ENCODE data around the gene PHRF1. TPM values are rescaled to one million over a fixed set of nuclear protein-coding genes. Genes with fewer than 3 reads are reported as not detected.

PHRF1 gene
- total RNA-seq, 2 experiments from 2014 or later: 38.7 to 39.1 TPM

- no peak for DNase-seq
- CTCF ChIA-PET: no interaction called here
- H3K4me3 Mint-ChIP-seq: no peak overlapping the region
- no peaks in the 10 kb centered on the region for H3K36me3 Mint-ChIP-seq (ENCODE audit: low read depth)
- H3K27ac Mint-ChIP-seq: no peak overlapping the region
- POLR2A ChIA-PET: no interaction called here
- peaks cover 4% of the 10 kb centered on the region for H3K4me1 Mint-ChIP-seq
- no peaks in the 10 kb centered on the region for H3K27me3 Mint-ChIP-seq
- no peaks in the 10 kb centered on the region for H3K9me3 Mint-ChIP-seq
Measured at GRCh38 chr11:620935-621814, 44.9 kb downstream of the PHRF1 start.

GRCh38 chr11:621838-622237 is 45.6 kb downstream of the PHRF1 start:
- no peaks in the 10 kb centered on the region for H3K9me3 Mint-ChIP-seq
- CTCF ChIA-PET: no interaction called here
- H3K27me3 Mint-ChIP-seq: no peaks in the 10 kb centered on the region
- POLR2A ChIA-PET: no interaction called here
- no peaks in the 10 kb centered on the region for H3K36me3 Mint-ChIP-seq (ENCODE audit: low read depth)
- H3K4me1 Mint-ChIP-seq: no peaks in the 10 kb centered on the region
- H3K4me3 Mint-ChIP-seq: no peak overlapping the region
- no peak overlapping the region for H3K27ac Mint-ChIP-seq
- DNase-seq: no peak

GRCh38 chr11:623349-623869 is 47.1 kb downstream of the PHRF1 start:
- no peak for DNase-seq
- POLR2A ChIA-PET: interaction anchor here (1.1 to 1.3 kb wide), 2 partner anchors 8 to 9 kb away, joined by 4 to 5 read pairs; partner anchors contain the start of gene IRF7
- Mint-ChIP-seq H3K27me3 (peaks cover 8% of the 10 kb centered on the region), H3K9me3 (no peaks in the 10 kb centered on the region), H3K4me1 (peaks cover 6% of the 10 kb centered on the region), H3K4me3 (no peak overlapping the region), H3K36me3 (ENCODE audit: low read depth) (no peaks in the 10 kb centered on the region), H3K27ac (no peak overlapping the region)
- CTCF ChIA-PET: interaction anchor here (0.6 kb wide), 1 partner anchor 93 kb away, joined by 5 read pairs; no protein-coding TSS in a partner anchor

- H3K27ac Mint-ChIP-seq: no peak overlapping the region
- no peak for DNase-seq
- H3K27me3 Mint-ChIP-seq: peaks cover 16% of the 10 kb centered on the region
- no peaks in the 10 kb centered on the region for H3K9me3 Mint-ChIP-seq
- ChIA-PET POLR2A (interaction anchor here (0.8 to 1.3 kb wide), 3 partner anchors 9 to 14 kb away, joined by 4 to 5 read pairs (median 4); partner anchors contain the start of gene IRF7), CTCF (interaction anchor here (0.6 kb wide), 1 partner anchor 92 kb away, joined by 5 read pairs; no protein-coding TSS in a partner anchor)
- no peaks in the 10 kb centered on the region for H3K36me3 Mint-ChIP-seq (ENCODE audit: low read depth)
- H3K4me3 Mint-ChIP-seq: no peak overlapping the region
- H3K4me1 Mint-ChIP-seq: peaks cover 13% of the 10 kb centered on the region
Measured at GRCh38 chr11:623999-624704, 47.9 kb downstream of the PHRF1 start.

- peaks cover 22% of the 10 kb centered on the region for H3K27me3 Mint-ChIP-seq
- no peaks in the 10 kb centered on the region for H3K9me3 Mint-ChIP-seq
- CTCF ChIA-PET: no interaction called here
Measured at GRCh38 chr11:624705-625635, 48.7 kb downstream of the PHRF1 start, which contains the start of gene CDHR5. TSS of gene CDHR5 (minus strand) at chr11:624955. CDS start at chr11:624902, 53 bp downstream.

GRCh38 chr11:625636-626268 is 49.5 kb downstream of the PHRF1 start:
- H3K36me3 Mint-ChIP-seq (ENCODE audit: low read depth): no peaks in the 10 kb centered on the region
- H3K4me3 Mint-ChIP-seq: no peak overlapping the region
- no peak for DNase-seq
- H3K27me3 Mint-ChIP-seq: peaks cover 22% of the 10 kb centered on the region
- peaks cover 19% of the 10 kb centered on the region for H3K4me1 Mint-ChIP-seq
- ChIA-PET CTCF (no interaction called here), POLR2A (no interaction called here)
- H3K9me3 Mint-ChIP-seq: no peaks in the 10 kb centered on the region
- no peak overlapping the region for H3K27ac Mint-ChIP-seq

More at GRCh38 chr11:624705-625635, 48.7 kb downstream of the PHRF1 start, which contains the start of gene CDHR5:
- POLR2A ChIA-PET: interaction anchor here (0.8 to 1.3 kb wide), 2 partner anchors 10 to 13 kb away, joined by 4 to 5 read pairs; partner anchors contain the start of gene IRF7
- Mint-ChIP-seq H3K36me3 (ENCODE audit: low read depth) (no peaks in the 10 kb centered on the region), H3K4me1 (peaks cover 19% of the 10 kb centered on the region), H3K4me3 (no peak within 1 kb of the TSS), H3K27ac (no peak within 1 kb of the TSS)
- DNase-seq: no peak

- H3K27me3 Mint-ChIP-seq: peaks cover 22% of the 10 kb centered on the region
- H3K9me3 Mint-ChIP-seq: no peaks in the 10 kb centered on the region
- POLR2A ChIA-PET: no interaction called here
- no peak within 1 kb of the TSS for H3K4me3 Mint-ChIP-seq
- no peak for DNase-seq
- no peaks in the 10 kb centered on the region for H3K36me3 Mint-ChIP-seq (ENCODE audit: low read depth)
- H3K27ac Mint-ChIP-seq: no peak within 1 kb of the TSS
- CTCF ChIA-PET: no interaction called here
- peaks cover 19% of the 10 kb centered on the region for H3K4me1 Mint-ChIP-seq
Measured at GRCh38 chr11:626475-627307, 50.4 kb downstream of the PHRF1 start, which contains the start of gene SCT. TSS of gene SCT (minus strand) at chr11:627181. CDS start at chr11:627143, 38 bp downstream.

- CTCF ChIA-PET: no interaction called here
- POLR2A ChIA-PET: no interaction called here
Measured at GRCh38 chr11:627308-627576, 51.0 kb downstream of the PHRF1 start.

GRCh38 chr11:628056-628455 is 51.8 kb downstream of the PHRF1 start:
- no peak overlapping the region for H3K27ac Mint-ChIP-seq
- H3K9me3 Mint-ChIP-seq: no peaks in the 10 kb centered on the region
- ChIA-PET CTCF (no interaction called here), POLR2A (no interaction called here)
- peaks cover 19% of the 10 kb centered on the region for H3K4me1 Mint-ChIP-seq
- H3K36me3 Mint-ChIP-seq (ENCODE audit: low read depth): no peaks in the 10 kb centered on the region
- peaks cover 22% of the 10 kb centered on the region for H3K27me3 Mint-ChIP-seq
- no peak for DNase-seq
- H3K4me3 Mint-ChIP-seq: no peak overlapping the region

More at GRCh38 chr11:627308-627576, 51.0 kb downstream of the PHRF1 start:
- no peaks in the 10 kb centered on the region for H3K9me3 Mint-ChIP-seq
- H3K4me1 Mint-ChIP-seq: peaks cover 19% of the 10 kb centered on the region
- H3K4me3 Mint-ChIP-seq: no peak overlapping the region
- H3K36me3 Mint-ChIP-seq (ENCODE audit: low read depth): no peaks in the 10 kb centered on the region
- peaks cover 22% of the 10 kb centered on the region for H3K27me3 Mint-ChIP-seq
- H3K27ac Mint-ChIP-seq: no peak overlapping the region
- no peak for DNase-seq

GRCh38 chr11:629237-629583 is 52.9 kb downstream of the PHRF1 start:
- no peak for DNase-seq
- H3K36me3 Mint-ChIP-seq (ENCODE audit: low read depth): no peaks in the 10 kb centered on the region
- H3K9me3 Mint-ChIP-seq: no peaks in the 10 kb centered on the region
- POLR2A ChIA-PET: interaction anchor here (1.2 kb wide), 1 partner anchor 12 kb away, joined by 3 read pairs; no protein-coding TSS in a partner anchor
- H3K4me3 Mint-ChIP-seq: peak overlapping the region; percentile 3
- peak overlapping the region; percentile 16 for H3K27ac Mint-ChIP-seq
- CTCF ChIA-PET: no interaction called here
- peaks cover 19% of the 10 kb centered on the region for H3K4me1 Mint-ChIP-seq
- H3K27me3 Mint-ChIP-seq: peaks cover 22% of the 10 kb centered on the region

GRCh38 chr11:630871-631270 is 54.6 kb downstream of the PHRF1 start:
- DNase-seq: no peak
- POLR2A ChIA-PET: no interaction called here
- Mint-ChIP-seq H3K9me3 (no peaks in the 10 kb centered on the region), H3K27ac (no peak overlapping the region), H3K4me1 (peaks cover 19% of the 10 kb centered on the region), H3K36me3 (ENCODE audit: low read depth) (no peaks in the 10 kb centered on the region), H3K27me3 (peaks cover 24% of the 10 kb centered on the region), H3K4me3 (no peak overlapping the region)
- CTCF ChIA-PET: no interaction called here

Data from activated CD4-positive, alpha-beta memory T cell treated with anti-CD3 and anti-CD28 coated beads, Interleukin-2, amount 10 ng/mL, durations not matched to agents 7 days and 5 days (primary cell).